ENCODE data around the gene ASIC1. TPM values are rescaled to one million over a fixed set of nuclear protein-coding genes. Genes with fewer than 3 reads are reported as not detected.
A peak's percentile ranks its signal among the peaks of the same experiment; 100 is the strongest.

ASIC1 gene
- total RNA-seq, 1 donor from 2014 or later: 451 TPM

DNA sequence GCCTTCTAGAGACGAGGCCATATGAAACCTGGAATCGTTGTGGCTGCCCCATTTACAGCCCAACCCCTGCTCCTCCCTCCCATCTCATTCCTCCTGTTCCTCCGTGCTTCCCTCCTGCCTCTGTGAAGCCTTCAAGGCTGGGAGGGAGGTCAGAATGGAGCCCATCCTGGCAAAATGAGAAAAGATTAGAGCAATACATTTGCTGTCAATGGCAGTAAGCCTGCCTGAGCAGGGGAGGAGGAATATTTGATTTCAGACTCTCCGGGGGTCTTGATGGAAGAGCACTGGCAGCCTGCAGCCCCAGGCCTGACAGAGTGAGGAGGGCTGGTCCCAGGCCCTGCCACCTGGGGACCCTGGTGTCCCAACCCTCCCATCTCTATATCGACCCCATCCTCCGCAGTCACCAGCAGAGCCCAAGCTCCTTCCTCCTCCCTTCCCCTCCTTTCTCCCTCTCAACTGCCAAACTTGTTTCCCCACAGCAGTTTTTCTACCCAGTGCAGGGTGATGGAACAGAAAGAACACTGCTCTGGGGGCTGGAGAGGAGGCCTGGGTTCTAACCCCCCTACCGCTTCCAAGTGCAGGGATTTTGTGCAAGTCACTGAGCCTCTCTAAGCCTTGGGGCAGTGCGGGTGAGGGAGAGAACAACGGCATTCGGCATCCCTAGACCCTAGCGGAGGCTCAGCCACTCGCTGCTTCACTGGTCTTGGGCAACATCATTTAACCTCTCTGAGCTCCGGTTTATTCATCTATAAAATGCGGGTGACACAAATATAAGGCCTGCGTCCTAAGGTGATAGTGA, 16.1 kb upstream of the ASIC1 start:
- TF ChIP-seq, protein P1, sequence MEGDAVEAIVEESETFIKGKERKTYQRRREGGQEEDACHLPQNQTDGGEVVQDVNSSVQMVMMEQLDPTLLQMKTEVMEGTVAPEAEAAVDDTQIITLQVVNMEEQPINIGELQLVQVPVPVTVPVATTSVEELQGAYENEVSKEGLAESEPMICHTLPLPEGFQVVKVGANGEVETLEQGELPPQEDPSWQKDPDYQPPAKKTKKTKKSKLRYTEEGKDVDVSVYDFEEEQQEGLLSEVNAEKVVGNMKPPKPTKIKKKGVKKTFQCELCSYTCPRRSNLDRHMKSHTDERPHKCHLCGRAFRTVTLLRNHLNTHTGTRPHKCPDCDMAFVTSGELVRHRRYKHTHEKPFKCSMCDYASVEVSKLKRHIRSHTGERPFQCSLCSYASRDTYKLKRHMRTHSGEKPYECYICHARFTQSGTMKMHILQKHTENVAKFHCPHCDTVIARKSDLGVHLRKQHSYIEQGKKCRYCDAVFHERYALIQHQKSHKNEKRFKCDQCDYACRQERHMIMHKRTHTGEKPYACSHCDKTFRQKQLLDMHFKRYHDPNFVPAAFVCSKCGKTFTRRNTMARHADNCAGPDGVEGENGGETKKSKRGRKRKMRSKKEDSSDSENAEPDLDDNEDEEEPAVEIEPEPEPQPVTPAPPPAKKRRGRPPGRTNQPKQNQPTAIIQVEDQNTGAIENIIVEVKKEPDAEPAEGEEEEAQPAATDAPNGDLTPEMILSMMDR (IDR thresholded peaks at IDR 0.05; ENCODE audit: partially characterized antibody, unreplicated experiment): no peak
- DNase-seq: no peak
- H3K27ac Mint-ChIP-seq (ENCODE audit: unreplicated experiment): peak overlapping the region; percentile 52

DNA sequence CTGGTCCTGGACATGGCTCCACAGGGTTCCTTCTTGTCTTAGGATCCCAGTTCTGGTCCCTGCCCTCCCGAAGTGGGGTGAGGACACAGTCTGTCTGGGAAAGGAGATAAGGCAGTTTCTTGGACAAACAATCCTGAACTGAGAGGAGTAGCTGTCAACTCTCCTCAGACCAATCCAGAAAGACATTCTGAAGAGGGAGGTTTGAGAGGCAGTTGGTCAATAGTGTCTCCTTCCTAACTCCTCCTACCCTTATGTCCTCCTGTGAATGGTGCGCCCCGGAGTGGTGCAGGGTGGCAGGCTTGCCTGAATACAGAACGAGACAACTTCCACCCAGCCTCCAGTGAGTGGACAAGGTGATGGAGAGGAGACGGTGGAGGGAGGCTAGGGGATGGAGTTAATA, 15.4 kb upstream of the ASIC1 start:
- Mint-ChIP-seq H3K4me1 (ENCODE audit: low read depth, unreplicated experiment) (peaks cover 30% of the 10 kb centered on the region), H3K27me3 (ENCODE audit: unreplicated experiment) (peaks cover 6% of the 10 kb centered on the region), H3K27ac (ENCODE audit: unreplicated experiment) (no peak overlapping the region), H3K9me3 (ENCODE audit: unreplicated experiment) (peaks cover 3% of the 10 kb centered on the region), H3K36me3 (ENCODE audit: unreplicated experiment) (no peaks in the 10 kb centered on the region), H3K4me3 (ENCODE audit: unreplicated experiment) (no peak overlapping the region)
- TF ChIP-seq, protein P1 (IDR thresholded peaks at IDR 0.05; ENCODE audit: partially characterized antibody, unreplicated experiment): no peak
- no peak for DNase-seq

More for the DNA sequence above, 16.1 kb upstream of the ASIC1 start:
- Mint-ChIP-seq H3K27me3 (ENCODE audit: unreplicated experiment) (peaks cover 6% of the 10 kb centered on the region), H3K36me3 (ENCODE audit: unreplicated experiment) (no peaks in the 10 kb centered on the region), H3K9me3 (ENCODE audit: unreplicated experiment) (peaks cover 3% of the 10 kb centered on the region), H3K4me3 (ENCODE audit: unreplicated experiment) (peak overlapping the region; percentile 55), H3K4me1 (ENCODE audit: low read depth, unreplicated experiment) (peaks cover 30% of the 10 kb centered on the region)

DNA sequence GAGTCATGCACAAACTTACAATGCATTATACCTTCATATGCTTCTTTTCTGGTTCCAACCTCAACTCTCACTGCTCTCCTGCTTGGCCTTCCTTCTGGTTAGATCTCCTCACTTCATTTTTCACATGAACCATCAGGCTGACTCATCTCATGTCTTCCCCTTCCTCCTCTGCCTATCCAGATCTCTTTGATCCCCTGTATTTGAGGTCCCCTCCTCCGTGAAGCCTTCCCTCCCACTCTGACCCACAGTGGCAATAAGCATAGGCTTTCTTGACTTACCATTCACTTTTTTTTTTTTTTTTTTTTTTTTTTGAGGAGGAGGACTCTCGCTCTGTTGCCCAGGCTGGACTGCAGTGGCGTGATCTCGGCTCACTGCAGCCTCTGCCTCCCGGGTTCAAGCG, 14.7 kb upstream of the ASIC1 start:
- no peak overlapping the region for H3K4me3 Mint-ChIP-seq (ENCODE audit: unreplicated experiment)
- no peak for DNase-seq

DNA sequence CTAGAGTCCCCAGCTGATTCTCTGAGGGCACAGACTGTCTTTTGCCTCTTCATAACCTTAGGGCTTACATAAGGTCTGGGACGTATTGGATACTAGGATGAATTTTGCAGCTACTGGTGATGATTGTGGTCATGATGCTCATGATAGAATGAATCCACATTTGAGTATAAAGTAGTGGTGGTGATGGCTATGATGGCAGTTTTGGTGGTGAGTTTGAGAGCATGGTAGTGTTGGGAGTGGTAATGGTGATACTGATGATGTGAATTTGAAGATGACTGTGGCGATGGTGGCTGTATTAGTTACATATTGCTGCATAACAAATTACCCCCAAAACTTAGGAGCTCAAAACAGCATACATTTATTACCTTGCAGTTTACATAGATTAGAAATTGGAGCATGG, 14.1 kb upstream of the ASIC1 start:
- H3K36me3 Mint-ChIP-seq (ENCODE audit: unreplicated experiment): no peaks in the 10 kb centered on the region
- H3K27ac Mint-ChIP-seq (ENCODE audit: unreplicated experiment): no peak overlapping the region
- H3K27me3 Mint-ChIP-seq (ENCODE audit: unreplicated experiment): peaks cover 6% of the 10 kb centered on the region
- no peak for DNase-seq
- H3K9me3 Mint-ChIP-seq (ENCODE audit: unreplicated experiment): peaks cover 5% of the 10 kb centered on the region
- no peak overlapping the region for H3K4me3 Mint-ChIP-seq (ENCODE audit: unreplicated experiment)
- TF ChIP-seq, protein P1 (IDR thresholded peaks at IDR 0.05; ENCODE audit: partially characterized antibody, unreplicated experiment): no peak
- H3K4me1 Mint-ChIP-seq (ENCODE audit: low read depth, unreplicated experiment): peaks cover 31% of the 10 kb centered on the region

More for the DNA sequence above, 14.7 kb upstream of the ASIC1 start:
- peaks cover 5% of the 10 kb centered on the region for H3K9me3 Mint-ChIP-seq (ENCODE audit: unreplicated experiment)
- no peak overlapping the region for H3K27ac Mint-ChIP-seq (ENCODE audit: unreplicated experiment)
- H3K27me3 Mint-ChIP-seq (ENCODE audit: unreplicated experiment): peaks cover 6% of the 10 kb centered on the region
- TF ChIP-seq, protein P1 (IDR thresholded peaks at IDR 0.05; ENCODE audit: partially characterized antibody, unreplicated experiment): no peak
- peaks cover 33% of the 10 kb centered on the region for H3K4me1 Mint-ChIP-seq (ENCODE audit: low read depth, unreplicated experiment)
- no peaks in the 10 kb centered on the region for H3K36me3 Mint-ChIP-seq (ENCODE audit: unreplicated experiment)

DNA sequence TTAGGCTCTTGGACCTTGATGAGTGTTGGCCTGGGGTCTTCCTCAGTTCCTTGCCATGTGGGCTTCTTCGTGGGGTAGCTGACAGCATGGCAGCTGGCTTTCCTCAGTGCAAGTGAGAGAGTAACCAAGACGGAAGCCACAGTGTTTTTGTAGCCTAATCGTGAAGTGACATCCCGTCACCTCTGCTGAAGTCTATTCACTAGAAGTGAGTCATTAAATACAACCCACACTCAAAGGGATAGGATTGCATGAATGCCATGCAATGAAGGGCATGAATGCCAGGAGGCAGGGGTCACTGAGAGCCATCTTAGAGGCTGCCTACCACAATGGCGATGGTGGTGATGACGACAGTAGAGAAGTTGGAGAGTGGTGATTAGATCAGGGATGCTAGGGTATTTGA, 13.5 kb upstream of the ASIC1 start:
- no peak for DNase-seq
- no peak overlapping the region for H3K4me3 Mint-ChIP-seq (ENCODE audit: unreplicated experiment)
- TF ChIP-seq, protein P1 (IDR thresholded peaks at IDR 0.05; ENCODE audit: partially characterized antibody, unreplicated experiment): no peak
- H3K9me3 Mint-ChIP-seq (ENCODE audit: unreplicated experiment): peaks cover 5% of the 10 kb centered on the region
- H3K27ac Mint-ChIP-seq (ENCODE audit: unreplicated experiment): no peak overlapping the region
- no peaks in the 10 kb centered on the region for H3K36me3 Mint-ChIP-seq (ENCODE audit: unreplicated experiment)
- H3K4me1 Mint-ChIP-seq (ENCODE audit: low read depth, unreplicated experiment): peaks cover 29% of the 10 kb centered on the region
- peaks cover 8% of the 10 kb centered on the region for H3K27me3 Mint-ChIP-seq (ENCODE audit: unreplicated experiment)

Data from glutamatergic neuron (in vitro differentiated cells).